ENCODE measurements around the gene SUMF1. TPM values are rescaled to one million over a fixed set of nuclear protein-coding genes. Genes with fewer than 3 reads are reported as not detected.

SUMF1 gene
- total and polyA plus RNA-seq, 2 of the 4 experiments (the other 2 are of a cell fraction) = 26.3 to 38.4 TPM

- H3K4me1 ChIP-seq (ENCODE audit: control insufficient read depth, insufficient read depth, low read length) = peaks cover 4% of the 10 kb centered on the region
- H3K4ac ChIP-seq (ENCODE audit: low read depth, low read length) = no peak overlapping the region
- H2BK15ac ChIP-seq (ENCODE audit: low read depth, low read length) = no peak overlapping the region
- H2AFZ ChIP-seq (replicated peaks; ENCODE audit: low read length, poor library complexity) = no peak overlapping the region
- no peaks in the 10 kb centered on the region for H4K20me1 ChIP-seq (ENCODE audit: insufficient read depth, low read length)
- no CpG with 5 or more reads among the region's 3 CpGs for WGBS, 2 experiments (ENCODE audit: extremely low coverage in 2 of 2, insufficient read length in 1 of 2)
- no peak overlapping the region for H3K14ac ChIP-seq (replicated peaks; ENCODE audit: low read depth, low read length)
- ChIA-PET POLR2A (ENCODE audit: unreplicated experiment) (no interaction called here), CTCF (no interaction called here)
- H3K79me1 ChIP-seq (ENCODE audit: low read depth in 1 of 2, low read length in 2 of 2) = no peaks in the 10 kb centered on the region
- no peak overlapping the region for H3K18ac ChIP-seq (ENCODE audit: low read depth, low read length)
- TF ChIP-seq CEBPB (IDR thresholded peaks at IDR 0.05; ENCODE audit: low read depth, low read length) = no peak
- no peak for TF ChIP-seq POLR2A (IDR thresholded peaks at IDR 0.05; ENCODE audit: low read depth, low read length)
- TF ChIP-seq NFE2L2 (IDR thresholded peaks at IDR 0.05; ENCODE audit: low read depth, low read length) = no peak
- TF ChIP-seq ELK1 (IDR thresholded peaks at IDR 0.05; ENCODE audit: borderline replicate concordance, low read depth, low read length) = no peak
- no peak for TF ChIP-seq RAD21 (IDR thresholded peaks at IDR 0.05; ENCODE audit: low read length)
- no peak for TF ChIP-seq CTCF (conservative IDR thresholded peaks at IDR 0.05; ENCODE audit: low read depth, low read length)
- no TSS peak for BruUV-seq (replicated peaks)
- DNase-seq (no peak), ATAC-seq (ENCODE audit: low read depth) (no peak)
- no peak overlapping the region for H3K4me3 ChIP-seq (ENCODE audit: insufficient read depth, low read depth, low read length)
- intact Hi-C loops (cut with micrococcal nuclease) (no loop called here), dilution Hi-C loops (cut with HindIII; ENCODE audit: low sequenced_read_pairs, unreplicated experiment) (no loop called here), in situ Hi-C loops (cut with MboI; ENCODE audit: low sequenced_read_pairs) (no loop called here)
- no peak overlapping the region for H2BK20ac ChIP-seq (ENCODE audit: low read depth, low read length)
- H4K91ac ChIP-seq (ENCODE audit: insufficient read depth, low read depth, low read length) = no peak overlapping the region
- H2BK120ac ChIP-seq (ENCODE audit: low read depth, low read length) = no peak overlapping the region
- H3K23ac ChIP-seq (ENCODE audit: low read depth, low read length) = no peak overlapping the region
- no peak overlapping the region for H4K5ac ChIP-seq (ENCODE audit: low read depth, low read length)
- no peaks in the 10 kb centered on the region for H3K36me3 ChIP-seq (ENCODE audit: control insufficient read depth, insufficient read depth, low read length)
- H4K8ac ChIP-seq (ENCODE audit: low read depth in 2 of 2, low read length in 2 of 2) = no peak overlapping the region
- no peak overlapping the region for H3K27ac ChIP-seq (ENCODE audit: insufficient read depth, low read length)
- peaks cover 11% of the 10 kb centered on the region for H3K27me3 ChIP-seq (ENCODE audit: control insufficient read depth, insufficient read depth, low read length)
- no peak overlapping the region for H2AK5ac ChIP-seq (ENCODE audit: low read depth, low read length)
- H3K4me2 ChIP-seq (ENCODE audit: low read depth, low read length) = no peak overlapping the region
- H3K9me1 ChIP-seq (ENCODE audit: insufficient read depth, low read length) = no peaks in the 10 kb centered on the region
- no peak overlapping the region for H2AK9ac ChIP-seq (replicated peaks; ENCODE audit: low read depth, low read length, poor library complexity)
- H3K56ac ChIP-seq (ENCODE audit: extremely low read depth, insufficient read depth, low read length) = no peak overlapping the region
- H3K9ac ChIP-seq (ENCODE audit: low read depth, low read length) = no peak overlapping the region
- H2BK5ac ChIP-seq (ENCODE audit: low read depth, low read length, poor library complexity, severe bottlenecking) = no peak overlapping the region
- no peaks in the 10 kb centered on the region for H3K9me3 ChIP-seq (ENCODE audit: control insufficient read depth, insufficient read depth, low read length)
Observed at GRCh38 chr3:4478261-4478660, 11.2 kb upstream of the SUMF1 start.
